Natural killer cell (primary cell): ENCODE measurements around the gene CYP2E1. TPM values are rescaled to one million over a fixed set of nuclear protein-coding genes. Genes with fewer than 3 reads are reported as not detected.

Experiments used
- ATAC-seq, 3 donors: fragments of 150-1000 bp in 2 of 3; fragments of 200-7000 bp in 1 of 3; cut with Tn5 transposase; 1 replicate in 1 of 3; 2 replicates in 2 of 3; pipeline ENCODE4 v1.10.0; 2021; ENCODE audit warnings: mild to moderate bottlenecking in 2 of 3, moderate library complexity in 2 of 3
- DNase-seq, 2 donors: peaks; one replicate each; pipeline versions ENCODE4 v3.0.0 to v3.0.0-alpha.2; 2013 to 2021; ENCODE audit warnings: mixed read lengths in 1 of 2
- H3K27ac ChIP-seq: one replicate; pipeline ENCODE4 v1.5.1; 2013; ENCODE audit warnings: mild to moderate bottlenecking, low read length
- H3K27me3 ChIP-seq: one replicate; pipeline ENCODE4 v1.6.1; 2013; ENCODE audit warnings: low read length; ENCODE audit not compliant: control insufficient read depth, insufficient read depth
- H3K36me3 ChIP-seq: one replicate; pipeline ENCODE4 v1.6.1; 2013; ENCODE audit warnings: low read length; ENCODE audit not compliant: control insufficient read depth, insufficient read depth
- H3K4me1 ChIP-seq: one replicate; pipeline ENCODE4 v1.6.1; 2013; ENCODE audit warnings: low read length; ENCODE audit not compliant: control insufficient read depth, insufficient read depth
- H3K4me3 ChIP-seq: one replicate; pipeline ENCODE4 v1.5.1; 2013; ENCODE audit warnings: low read length
- H3K9me3 ChIP-seq: one replicate; pipeline ENCODE4 v1.6.1; 2013; ENCODE audit warnings: low read length; ENCODE audit not compliant: control insufficient read depth, insufficient read depth
- H3K27ac Mint-ChIP-seq, 2 donors: one replicate each; pipeline ENCODE4 v1.8.0; 2022; ENCODE audit warnings: mild to moderate bottlenecking in 2 of 2, mixed read lengths in 2 of 2, moderate library complexity in 1 of 2
- H3K27me3 Mint-ChIP-seq, 2 donors: one replicate each; pipeline ENCODE4 v1.8.0; 2022; ENCODE audit warnings: low read depth in 2 of 2, mixed read lengths in 2 of 2
- H3K36me3 Mint-ChIP-seq: one replicate; pipeline ENCODE4 v1.8.0; 2022; ENCODE audit warnings: mixed read lengths
- H3K4me1 Mint-ChIP-seq, 2 donors: one replicate each; pipeline ENCODE4 v1.8.0; 2022; ENCODE audit warnings: mixed read lengths in 2 of 2
- H3K4me3 Mint-ChIP-seq: one replicate; pipeline ENCODE4 v1.8.0; 2022; ENCODE audit warnings: mild to moderate bottlenecking, moderate library complexity, mixed read lengths
- H3K9me3 Mint-ChIP-seq, 2 donors: one replicate each; pipeline ENCODE4 v1.8.0; 2022; ENCODE audit warnings: mixed read lengths in 2 of 2
- CTCF ChIP-seq: fragments of 200-600 bp; IDR thresholded peaks from one replicate; pipeline ENCODE4 v1.8.0; 2022; ENCODE audit warnings: antibody characterized with exemption
- WGBS: methylation state at CpG from one replicate; pipeline ENCODE4 v1.1.7; 2013; ENCODE audit warnings: missing lambda C conversion rate; ENCODE audit not compliant: insufficient coverage; 5-methylcytosine and 5-hydroxymethylcytosine counted together
- intact Hi-C: fragments of 100-400 bp; cut with micrococcal nuclease; formaldehyde crosslinking; loops from one replicate; pipeline ENCODE4 v1.14.2; 2022
- total RNA-seq, 4 donors: library from RNA; stranded (reverse); fragments of 120-200 nt in 1 of 4; gene quantifications; one replicate each; pipeline versions ENCODE4 v1.2.3 to v1.2.4, GENCODE V29; 2013 to 2022

Gene CYP2E1
- total RNA-seq, 3 donors from 2014 or later (not counting 1 experiment from before 2014, with no cell fraction given) = 2.8 to 3.8 (median 2.9) TPM

GRCh38 chr10:133529576-133529946, 2.4 kb downstream of the CYP2E1 start:
- no peak for TF ChIP-seq CTCF
- Mint-ChIP-seq H3K27ac (no peak overlapping the region), H3K9me3 (no peaks in the 10 kb centered on the region), H3K4me3 (peak overlapping the region; percentile 76), H3K27me3 (peaks cover 37 to 56% of the 10 kb centered on the region in 2 donors), H3K4me1 (peaks cover 17 to 25% of the 10 kb centered on the region in 2 donors), H3K36me3 (no peaks in the 10 kb centered on the region)
- H3K4me3 ChIP-seq = peak overlapping the region; percentile 27
- ATAC-seq = no peak
- no peaks in the 10 kb centered on the region for H3K36me3 ChIP-seq
- H3K4me1 ChIP-seq = peaks cover 30% of the 10 kb centered on the region
- no peaks in the 10 kb centered on the region for H3K9me3 ChIP-seq
- DNase-seq = no peak
- peaks cover 6% of the 10 kb centered on the region for H3K27me3 ChIP-seq
- intact Hi-C loops = no loop called here
- H3K27ac ChIP-seq = no peak overlapping the region
- 1% methylated on average over 26 of the region's 26 CpGs for whole genome bisulfite sequencing

GRCh38 chr10:133530506-133530905, 3.3 kb downstream of the CYP2E1 start:
- Mint-ChIP-seq H3K36me3 (no peaks in the 10 kb centered on the region), H3K27ac (peak overlapping the region in 1 of 2 donors; percentile 2), H3K9me3 (no peaks in the 10 kb centered on the region), H3K4me3 (no peak overlapping the region), H3K27me3 (peaks cover 37 to 56% of the 10 kb centered on the region in 2 donors), H3K4me1 (peaks cover 17 to 25% of the 10 kb centered on the region in 2 donors)
- Histone ChIP-seq H3K4me3 (no peak overlapping the region), H3K27ac (no peak overlapping the region), H3K9me3 (no peaks in the 10 kb centered on the region), H3K36me3 (no peaks in the 10 kb centered on the region), H3K4me1 (peaks cover 30% of the 10 kb centered on the region), H3K27me3 (peaks cover 6% of the 10 kb centered on the region)
- TF ChIP-seq CTCF = no peak
- no peak for DNase-seq
- intact Hi-C loops = no loop called here
- WGBS = 26% methylated on average over 9 of the region's 9 CpGs
- no peak for ATAC-seq

GRCh38 chr10:133532871-133533270, 5.7 kb downstream of the CYP2E1 start:
- Mint-ChIP-seq H3K9me3 (no peaks in the 10 kb centered on the region), H3K36me3 (no peaks in the 10 kb centered on the region), H3K4me3 (no peak overlapping the region), H3K27me3 (peaks cover 31 to 40% of the 10 kb centered on the region in 2 donors), H3K4me1 (peaks cover 17 to 25% of the 10 kb centered on the region in 2 donors), H3K27ac (no peak overlapping the region)
- ATAC-seq = no peak
- H3K36me3 ChIP-seq = no peaks in the 10 kb centered on the region
- H3K4me1 ChIP-seq = peaks cover 30% of the 10 kb centered on the region
- H3K27me3 ChIP-seq = peaks cover 6% of the 10 kb centered on the region
- TF ChIP-seq CTCF = no peak
- no peak overlapping the region for H3K27ac ChIP-seq
- DNase-seq = no peak
- no peaks in the 10 kb centered on the region for H3K9me3 ChIP-seq
- H3K4me3 ChIP-seq = no peak overlapping the region
- intact Hi-C loops = no loop called here
- 89% methylated on average over 7 of the region's 7 CpGs for WGBS

GRCh38 chr10:133534417-133534816, 7.3 kb downstream of the CYP2E1 start:
- ATAC-seq = no peak
- no peak for TF ChIP-seq CTCF
- H3K4me3 Mint-ChIP-seq = no peak overlapping the region
- Histone ChIP-seq H3K4me3 (no peak overlapping the region), H3K4me1 (peaks cover 16% of the 10 kb centered on the region), H3K9me3 (no peaks in the 10 kb centered on the region), H3K36me3 (no peaks in the 10 kb centered on the region), H3K27ac (no peak overlapping the region), H3K27me3 (peaks cover 3% of the 10 kb centered on the region)
- H3K36me3 Mint-ChIP-seq = no peaks in the 10 kb centered on the region
- peaks cover 20 to 33% of the 10 kb centered on the region in 2 donors for H3K27me3 Mint-ChIP-seq
- H3K9me3 Mint-ChIP-seq = no peaks in the 10 kb centered on the region
- no peak overlapping the region for H3K27ac Mint-ChIP-seq
- DNase-seq = no peak
- WGBS = 91% methylated on average over 6 of the region's 7 CpGs
- H3K4me1 Mint-ChIP-seq = peaks cover 12 to 14% of the 10 kb centered on the region in 2 donors
- intact Hi-C loops = no loop called here
